IMR-90 (cell line): ENCODE measurements around the gene SARM1. TPM values are rescaled to one million over a fixed set of nuclear protein-coding genes. Genes with fewer than 3 reads are reported as not detected.

Source experiments
- ATAC-seq: fragments of 200-7000 bp; cut with Tn5 transposase; 2 replicates; pipeline ENCODE4 v1.9.1; 2020; ENCODE audit warnings: low read depth, mild to moderate bottlenecking, moderate library complexity
- BruUV-seq: library from RNA; stranded (reverse); fragments of 400-500 nt; replicated peaks from 2 replicates; lab custom pipeline; 2021; lab: Mats Ljungman, UMichigan
- CTCF ChIA-PET: fragments of 300-600 bp; formaldehyde crosslinking; extraction: SDS; loops from one replicate; lab custom pipeline; 2021; ENCODE audit warnings: antibody characterized with exemption; lab: Yijun Ruan, JAX
- POLR2A ChIA-PET: fragments of 300-600 bp; sonication (Branson Sonifier 250); formaldehyde crosslinking; loops from one replicate; lab custom pipeline; 2022; ENCODE audit warnings: antibody characterized with exemption; ENCODE audit not compliant: unreplicated experiment; lab: Charles Lee
- DNase-seq: peaks from one replicate; pipeline ENCODE4 v3.0.0; 2013
- H2AFZ ChIP-seq: replicated peaks from 2 replicates; pipeline ENCODE3; 2013; ENCODE audit warnings: low read length, mild to moderate bottlenecking; ENCODE audit not compliant: poor library complexity
- H2AK5ac ChIP-seq: 2 replicates; pipeline ENCODE4 v1.6.1; 2013; ENCODE audit warnings: low read depth, low read length, inconsistent platforms
- H2AK9ac ChIP-seq: replicated peaks from 2 replicates; pipeline ENCODE3; 2013; ENCODE audit warnings: mild to moderate bottlenecking, low read depth, low read length, moderate library complexity; ENCODE audit not compliant: poor library complexity
- H2BK120ac ChIP-seq: 2 replicates; pipeline ENCODE4 v1.6.1; 2013; ENCODE audit warnings: low read depth, low read length, inconsistent platforms
- H2BK15ac ChIP-seq: 3 replicates; pipeline ENCODE4 v1.6.1; 2013; ENCODE audit warnings: low read depth, low read length, inconsistent platforms
- H2BK20ac ChIP-seq: 2 replicates; pipeline ENCODE4 v1.6.1; 2013; ENCODE audit warnings: low read depth, mild to moderate bottlenecking, inconsistent platforms, low read length, moderate library complexity
- H2BK5ac ChIP-seq: 2 replicates; pipeline ENCODE4 v1.6.1; 2013; ENCODE audit warnings: mild to moderate bottlenecking, low read depth, low read length, inconsistent platforms; ENCODE audit not compliant: poor library complexity, severe bottlenecking
- H3K14ac ChIP-seq: replicated peaks from 2 replicates; pipeline ENCODE4 v1.6.1; 2013; ENCODE audit warnings: low read depth, low read length, inconsistent platforms
- H3K18ac ChIP-seq: 2 replicates; pipeline ENCODE4 v1.6.1; 2013; ENCODE audit warnings: low read depth, low read length, control low read depth
- H3K23ac ChIP-seq: 2 replicates; pipeline ENCODE4 v1.6.1; 2013; ENCODE audit warnings: low read depth, low read length, inconsistent platforms
- H3K27ac ChIP-seq: 2 replicates; pipeline ENCODE4 v1.5.1; 2013; ENCODE audit warnings: mild to moderate bottlenecking, control low read depth, low read length; ENCODE audit not compliant: insufficient read depth
- H3K27me3 ChIP-seq: 2 replicates; pipeline ENCODE4 v1.6.1; 2013; ENCODE audit warnings: low read length; ENCODE audit not compliant: control insufficient read depth, insufficient read depth
- H3K36me3 ChIP-seq: 2 replicates; pipeline ENCODE4 v1.6.1; 2013; ENCODE audit warnings: low read length, mixed read lengths; ENCODE audit not compliant: control insufficient read depth, insufficient read depth
- H3K4ac ChIP-seq: 2 replicates; pipeline ENCODE4 v1.6.1; 2013; ENCODE audit warnings: low read depth, low read length, inconsistent platforms
- H3K4me1 ChIP-seq: 2 replicates; pipeline ENCODE4 v1.6.1; 2013; ENCODE audit warnings: low read length, mixed read lengths; ENCODE audit not compliant: control insufficient read depth, insufficient read depth
- H3K4me2 ChIP-seq: 2 replicates; pipeline ENCODE4 v1.6.1; 2013; ENCODE audit warnings: low read depth, mild to moderate bottlenecking, control low read depth, low read length, moderate library complexity
- H3K4me3 ChIP-seq: 2 replicates; pipeline ENCODE4 v1.5.1; 2013; ENCODE audit warnings: low read depth, mild to moderate bottlenecking, control low read depth, low read length, moderate library complexity; ENCODE audit not compliant: insufficient read depth
- H3K56ac ChIP-seq: 2 replicates; pipeline ENCODE4 v1.6.1; 2013; ENCODE audit warnings: low read length, inconsistent platforms; ENCODE audit not compliant: insufficient read depth; ENCODE audit errors: extremely low read depth
- H3K79me1 ChIP-seq, 2 experiments: 2 replicates each; pipeline ENCODE4 v1.6.1; 2013; ENCODE audit warnings: low read length in 2 of 2, inconsistent platforms in 1 of 2, low read depth in 1 of 2
- H3K9ac ChIP-seq: 2 replicates; pipeline ENCODE4 v1.6.1; 2013; ENCODE audit warnings: low read depth, low read length, control low read depth
- H3K9me1 ChIP-seq: 2 replicates; pipeline ENCODE4 v1.6.1; 2013; ENCODE audit warnings: low read length, inconsistent platforms; ENCODE audit not compliant: insufficient read depth
- H3K9me3 ChIP-seq: 2 replicates; pipeline ENCODE4 v1.6.1; 2013; ENCODE audit warnings: low read length; ENCODE audit not compliant: control insufficient read depth, insufficient read depth
- H4K20me1 ChIP-seq: 2 replicates; pipeline ENCODE4 v1.6.1; 2013; ENCODE audit warnings: low read length, inconsistent platforms; ENCODE audit not compliant: insufficient read depth
- H4K5ac ChIP-seq: 2 replicates; pipeline ENCODE4 v1.6.1; 2013; ENCODE audit warnings: mild to moderate bottlenecking, low read depth, low read length, control low read depth
- H4K8ac ChIP-seq, 2 experiments: 2 replicates each; pipeline ENCODE4 v1.6.1; 2013; ENCODE audit warnings: low read depth in 2 of 2, low read length in 2 of 2, control low read depth in 1 of 2, inconsistent platforms in 1 of 2
- H4K91ac ChIP-seq: 2 replicates; pipeline ENCODE4 v1.6.1; 2013; ENCODE audit warnings: low read depth, low read length, inconsistent platforms; ENCODE audit not compliant: insufficient read depth
- MAFK ChIP-seq: IDR thresholded peaks from 2 replicates; pipeline ENCODE4 v1.6.1; 2012; ENCODE audit warnings: low read depth, low read length, improper control_type of control experiment
- MXI1 ChIP-seq: IDR thresholded peaks from 2 replicates; pipeline ENCODE4 v1.6.1; 2012; ENCODE audit warnings: low read depth, mild to moderate bottlenecking, low read length, moderate library complexity, borderline replicate concordance
- WGBS, 2 experiments: methylation state at CpG; one replicate each; pipeline versions ENCODE4 v1.1.5 to v1.1.7; 2013; ENCODE audit warnings: missing lambda C conversion rate in 2 of 2; ENCODE audit not compliant: insufficient read length in 1 of 2; ENCODE audit errors: extremely low coverage in 2 of 2; 5-methylcytosine and 5-hydroxymethylcytosine counted together
- dilution Hi-C: fragments of 300-500 bp; cut with HindIII; formaldehyde crosslinking; loops from one replicate; pipeline ENCODE4 v1.14.3; 2018; ENCODE audit warnings: low sequenced_read_pairs; ENCODE audit not compliant: unreplicated experiment
- in situ Hi-C: fragments of 300-500 bp; cut with MboI; formaldehyde crosslinking; loops from 3 replicates; pipeline ENCODE4 v1.14.3; 2019; ENCODE audit warnings: low sequenced_read_pairs, inconsistent platforms, mixed read lengths
- intact Hi-C: fragments of 100-400 bp; cut with micrococcal nuclease; formaldehyde crosslinking; loops from 2 replicates; pipeline ENCODE4 v1.10.0; 2022
- polyA plus RNA-seq, 3 experiments: library from polyadenylated mRNA; depleted of rRNA; stranded (reverse); fragments of >200 nt; gene quantifications; 2 replicates each; pipeline ENCODE4 v1.2.3, GENCODE V29; 2012; ENCODE audit warnings: low replicate concordance in 1 of 3
- total RNA-seq: library from RNA; depleted of rRNA; stranded (reverse); fragments of >200 nt; gene quantifications from 2 replicates; pipeline ENCODE4 v1.2.3, GENCODE V29; 2012

SARM1 gene
- total and polyA plus RNA-seq, 2 of the 4 experiments (the other 2 are of a cell fraction), result 3.4 to 11.4 TPM

DNA sequence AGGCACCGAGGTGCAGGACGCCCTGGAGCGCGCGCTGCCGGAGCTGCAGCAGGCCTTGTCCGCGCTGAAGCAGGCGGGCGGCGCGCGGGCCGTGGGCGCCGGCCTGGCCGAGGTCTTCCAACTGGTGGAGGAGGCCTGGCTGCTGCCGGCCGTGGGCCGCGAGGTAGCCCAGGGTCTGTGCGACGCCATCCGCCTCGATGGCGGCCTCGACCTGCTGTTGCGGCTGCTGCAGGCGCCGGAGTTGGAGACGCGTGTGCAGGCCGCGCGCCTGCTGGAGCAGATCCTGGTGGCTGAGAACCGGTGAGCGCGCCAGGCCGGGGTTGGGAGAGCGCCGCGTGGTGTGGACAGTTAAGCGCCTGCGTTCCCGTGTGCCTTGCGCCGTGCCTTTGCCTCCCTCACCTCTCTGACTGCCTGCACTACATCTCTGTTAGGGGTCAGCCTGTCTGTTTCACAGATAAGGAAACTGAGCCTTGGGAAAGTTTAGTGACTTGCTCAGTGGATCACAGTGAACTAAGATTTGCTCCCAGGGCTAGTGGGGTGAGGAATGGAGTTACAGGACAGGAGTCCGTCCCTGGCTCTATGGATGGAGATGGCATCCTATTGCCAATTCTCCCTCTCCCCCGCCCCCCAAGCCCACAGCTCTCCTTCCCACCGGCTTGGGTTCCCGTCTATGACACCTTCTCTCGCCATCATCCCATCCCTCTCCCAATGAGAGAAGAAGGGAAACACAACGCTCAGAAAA is 880 bp downstream of the SARM1 start:
- TF ChIP-seq MXI1 (peak; percentile 24; the same call in 1 of the 2 replicates), MAFK (no peak)
- no TSS peak for BruUV-seq
- peak overlapping the region; percentile 70; the same call in 1 of the 2 replicates for H3K23ac ChIP-seq
- peak overlapping the region; percentile 43 for H3K9ac ChIP-seq
- intact Hi-C loops, result no loop called here
- dilution Hi-C loops, result no loop called here
- DNase-seq (peak; percentile 30), ATAC-seq (peak; percentile 4)
- H3K27ac ChIP-seq, result peak overlapping the region; percentile 28; the same call in 1 of the 2 replicates
- no peak overlapping the region for H3K18ac ChIP-seq
- WGBS, 2 experiments, result no CpG with 5 or more reads among the region's 53 CpGs
- H2AK5ac ChIP-seq, result peak overlapping the region; percentile 7; the same call in 1 of the 2 replicates
- H4K20me1 ChIP-seq, result peaks cover 31% of the 10 kb centered on the region
- ChIA-PET POLR2A (no interaction called here), CTCF (no interaction called here)
- in situ Hi-C loops, result no loop called here
- no peak overlapping the region for H2BK120ac ChIP-seq
- 0 out of 2 replicates have a peak overlapping the region, but pooled peaks have one; percentile 19 for H3K56ac ChIP-seq
- no peak overlapping the region for H2BK15ac ChIP-seq
- H3K79me1 ChIP-seq, result peaks cover 5 to 30% of the 10 kb centered on the region in 2 experiments; a peak in 3 of 4 replicates
- peak overlapping the region; percentile 54 for H3K4me3 ChIP-seq
- H2BK5ac ChIP-seq, result no peak overlapping the region
- H3K4me1 ChIP-seq, result peaks cover 14% of the 10 kb centered on the region; the same call in 1 of the 2 replicates
- H4K5ac ChIP-seq, result no peak overlapping the region
- H4K91ac ChIP-seq, result no peak overlapping the region; the same call in 1 of the 2 replicates
- H3K9me1 ChIP-seq, result peaks cover 35% of the 10 kb centered on the region
- peak overlapping the region in 1 of 2 experiments; percentile 40; a peak in 2 of 4 replicates for H4K8ac ChIP-seq
- H2BK20ac ChIP-seq, result no peak overlapping the region
- no peaks in the 10 kb centered on the region for H3K9me3 ChIP-seq
- H2AFZ ChIP-seq, result peak overlapping the region; percentile 93
- no peak overlapping the region for H3K4ac ChIP-seq
- H3K27me3 ChIP-seq, result no peaks in the 10 kb centered on the region
- peak overlapping the region; percentile 84 for H3K4me2 ChIP-seq
- H2AK9ac ChIP-seq, result peak overlapping the region; percentile 29
- 0 out of 2 replicates have a peak overlapping the region, but pooled peaks have one; percentile 59 for H3K14ac ChIP-seq
- H3K36me3 ChIP-seq, result no peaks in the 10 kb centered on the region
